Dermis lymphatic vessel endothelial cell (primary cell): ENCODE measurements around the gene F13A1. TPM values are rescaled to one million over a fixed set of nuclear protein-coding genes. Genes with fewer than 3 reads are reported as not detected.

Experiments
- total RNA-seq: library from RNA; depleted of rRNA; stranded (reverse); fragments of >200 nt; gene quantifications from 2 replicates; pipeline ENCODE4 v1.2.1, GENCODE V29; 2014

Gene F13A1
- total RNA-seq: not detected in 2 replicates

GRCh38 chr6:6319952-6320811, at the start of gene F13A1:
Gene F13A1 (minus strand): TSS chr6:6320662. CDS start chr6:6318664, 1,998 bp downstream.

